A549 (cell line): ENCODE measurements around the gene FILIP1L. TPM values are rescaled to one million over a fixed set of nuclear protein-coding genes. Genes with fewer than 3 reads are reported as not detected.

Source experiments
- ATAC-seq, 2 experiments: fragments of 200-7000 bp in 1 of 2; fragments of >200 bp in 1 of 2; cut with Nextera tagmentation in 1 of 2; cut with Tn5 transposase in 1 of 2; 3 replicates each; pipeline versions ENCODE4 v1.8.0 to v1.9.1; 2018 to 2020; ENCODE audit warnings: mild to moderate bottlenecking in 1 of 2, moderate library complexity in 1 of 2
- CTCF ChIA-PET: fragments of 300-600 bp; sonication (Branson Sonifier 250); formaldehyde crosslinking; extraction: SDS; loops from one replicate; lab custom pipeline; 2021; ENCODE audit warnings: antibody characterized with exemption, inconsistent platforms; lab: Yijun Ruan, JAX
- POLR2A ChIA-PET: fragments of 350-600 bp; formaldehyde crosslinking; extraction: SDS; loops from one replicate; lab custom pipeline; 2021; ENCODE audit warnings: antibody characterized with exemption, inconsistent platforms; lab: Yijun Ruan, JAX
- DNase-seq, 2 experiments: peaks; one replicate each; pipeline versions ENCODE4 v3.0.0 to v3.0.0-alpha.2; 2011 to 2016; ENCODE audit warnings: low read depth in 1 of 2, low spot score in 1 of 2
- FAIRE-seq: peaks from 2 replicates; lab custom pipeline; 2011; peaks lifted over from hg19 to GRCh38; lab: Jason Lieb, UNC
- H3K27ac ChIP-seq, 2 experiments: fragments of >200 bp; sonication (Bioruptor Twin); formaldehyde crosslinking; 3 replicates each; pipeline ENCODE4 v1.5.1; 2016 to 2017
- H3K4me1 ChIP-seq: fragments of >200 bp; sonication (Bioruptor Twin); formaldehyde crosslinking; 3 replicates; pipeline ENCODE4 v1.6.1; 2016
- H3K4me2 ChIP-seq: fragments of >200 bp; sonication (Bioruptor Twin); formaldehyde crosslinking; 3 replicates; pipeline ENCODE4 v1.6.1; 2016
- H3K4me3 ChIP-seq: fragments of >200 bp; sonication (Bioruptor Twin); formaldehyde crosslinking; 3 replicates; pipeline ENCODE4 v1.5.1; 2016
- H3K9me3 ChIP-seq: fragments of >200 bp; sonication (Bioruptor Twin); formaldehyde crosslinking; 3 replicates; pipeline ENCODE4 v1.6.1; 2016
- ATOH8 ChIP-seq: fragments of 250-450 bp; sonication (Bioruptor Pico); IDR thresholded peaks from 2 replicates; pipeline ENCODE4 v1.5.0; 2020; ENCODE audit warnings: low read depth, mild to moderate bottlenecking, moderate library complexity
- BCL3 ChIP-seq: fragments of >200 bp; sonication (Bioruptor Twin); formaldehyde crosslinking; IDR thresholded peaks from 3 replicates; pipeline ENCODE4 v1.6.1; 2016
- CBX8 ChIP-seq: fragments of 200-600 bp; sonication (generic); IDR thresholded peaks from 2 replicates; pipeline ENCODE4 v1.6.1; 2016
- CEBPB ChIP-seq, 2 experiments: fragments of >200 bp in 1 of 2; sonication (Bioruptor Twin) in 1 of 2; formaldehyde crosslinking in 1 of 2; IDR thresholded peaks; 2 replicates each; pipeline ENCODE4 v1.6.1; 2012 to 2016
- CHD2 ChIP-seq: fragments of 150-350 bp; IDR thresholded peaks from 2 replicates; pipeline ENCODE4 v1.6.1; 2014; ENCODE audit warnings: low read length; ENCODE audit not compliant: partially characterized antibody
- CTCF ChIP-seq: fragments of >200 bp; sonication (Bioruptor Twin); formaldehyde crosslinking; IDR thresholded peaks from 3 replicates; pipeline ENCODE4 v1.5.1; 2016
- E2F6 ChIP-seq: IDR thresholded peaks from 2 replicates; pipeline ENCODE4 v1.6.1; 2012; ENCODE audit warnings: low read depth, borderline replicate concordance
- FOSB ChIP-seq: fragments of 250-450 bp; sonication (Bioruptor Pico); IDR thresholded peaks from 2 replicates; pipeline ENCODE4 v1.5.0; 2020; ENCODE audit warnings: mild to moderate bottlenecking, moderate library complexity
- FOXS1 ChIP-seq: fragments of 250-450 bp; sonication (Bioruptor Pico); IDR thresholded peaks from 2 replicates; pipeline ENCODE4 v1.5.0; 2020; ENCODE audit warnings: mild to moderate bottlenecking, moderate library complexity
- GATA3 ChIP-seq: IDR thresholded peaks from 2 replicates; pipeline ENCODE4 v1.6.1; 2012; ENCODE audit warnings: borderline replicate concordance
- KDM1A ChIP-seq: fragments of 200-600 bp; sonication (generic); IDR thresholded peaks from 2 replicates; pipeline ENCODE4 v1.6.1; 2016; ENCODE audit warnings: low read depth, mild to moderate bottlenecking
- MAFK ChIP-seq: fragments of 450-650 bp; IDR thresholded peaks from 2 replicates; pipeline ENCODE4 v1.6.1; 2014; ENCODE audit not compliant: partially characterized antibody
- RCOR1 ChIP-seq: fragments of 150-350 bp; IDR thresholded peaks from 2 replicates; pipeline ENCODE4 v1.6.1; 2014; ENCODE audit warnings: antibody characterized with exemption, low read length, low read depth
- SMC3 ChIP-seq: fragments of >200 bp; sonication (Bioruptor Twin); formaldehyde crosslinking; IDR thresholded peaks from 3 replicates; pipeline ENCODE4 v1.6.1; 2018; ENCODE audit warnings: inconsistent platforms
- WGBS: methylation state at CpG from one replicate; pipeline ENCODE4 v1.1.6; 2017; ENCODE audit errors: missing lambda C conversion rate; 5-methylcytosine and 5-hydroxymethylcytosine counted together
- polyA plus RNA-seq, 4 experiments: library from polyadenylated mRNA; depleted of rRNA in 3 of 4; stranded (reverse); fragments of >200 nt; fragmentation: RNase III in 1 of 4; extraction: RNeasy Plus Mini Kit Qiagen cat#74134 plus additional on column Dnase treatment in 1 of 4; gene quantifications; 2 replicates in 3 of 4; 3 replicates in 1 of 4; pipeline ENCODE4 v1.2.3, GENCODE V29; 2011 to 2017
- TF ChIP-seq, protein P1 (sequence below): fragments of 150-350 bp; IDR thresholded peaks from 2 replicates; pipeline ENCODE4 v1.6.1; 2014; ENCODE audit warnings: low read depth, mild to moderate bottlenecking, low read length
- TF ChIP-seq, protein P2 (sequence below): IDR thresholded peaks from 2 replicates; pipeline ENCODE4 v1.6.1; 2012
- TF ChIP-seq, protein P3 (sequence below): fragments of 450-650 bp; IDR thresholded peaks from 2 replicates; pipeline ENCODE4 v1.6.1; 2014; ENCODE audit warnings: antibody characterized with exemption

Gene FILIP1L
- polyA plus RNA-seq, 2 of the 4 experiments (the other 2 are of a cell fraction): 0.19 to 0.45 TPM

- TF ChIP-seq, protein P1, sequence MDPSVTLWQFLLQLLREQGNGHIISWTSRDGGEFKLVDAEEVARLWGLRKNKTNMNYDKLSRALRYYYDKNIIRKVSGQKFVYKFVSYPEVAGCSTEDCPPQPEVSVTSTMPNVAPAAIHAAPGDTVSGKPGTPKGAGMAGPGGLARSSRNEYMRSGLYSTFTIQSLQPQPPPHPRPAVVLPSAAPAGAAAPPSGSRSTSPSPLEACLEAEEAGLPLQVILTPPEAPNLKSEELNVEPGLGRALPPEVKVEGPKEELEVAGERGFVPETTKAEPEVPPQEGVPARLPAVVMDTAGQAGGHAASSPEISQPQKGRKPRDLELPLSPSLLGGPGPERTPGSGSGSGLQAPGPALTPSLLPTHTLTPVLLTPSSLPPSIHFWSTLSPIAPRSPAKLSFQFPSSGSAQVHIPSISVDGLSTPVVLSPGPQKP: no peak
- TF ChIP-seq CTCF (no peak), MAFK (peak; percentile 86), GATA3 (no peak), FOSB (CRISPR knock-in tag) (no peak)
- TF ChIP-seq, all 56 proteins: peak for 1
- Histone ChIP-seq H3K4me2 (no peak overlapping the region), H3K4me3 (no peak overlapping the region), H3K4me1 (peaks cover 9% of the 10 kb centered on the region), H3K9me3 (no peaks in the 10 kb centered on the region), H3K27ac (no peak overlapping the region)
- CTCF ChIA-PET: interaction anchor here (1.0 to 8.4 kb wide), 4 partner anchors 9 to 437 kb away, joined by 3 to 118 read pairs (median 8); no protein-coding TSS in a partner anchor
- FAIRE-seq (no peak), DNase-seq (no peak), ATAC-seq (no peak)
- POLR2A ChIA-PET: no interaction called here
- WGBS: 85% methylated on average over 3 of the region's 3 CpGs
Measured at GRCh38 chr3:99829844-99830243, 284.5 kb downstream of the FILIP1L start.

DNA sequence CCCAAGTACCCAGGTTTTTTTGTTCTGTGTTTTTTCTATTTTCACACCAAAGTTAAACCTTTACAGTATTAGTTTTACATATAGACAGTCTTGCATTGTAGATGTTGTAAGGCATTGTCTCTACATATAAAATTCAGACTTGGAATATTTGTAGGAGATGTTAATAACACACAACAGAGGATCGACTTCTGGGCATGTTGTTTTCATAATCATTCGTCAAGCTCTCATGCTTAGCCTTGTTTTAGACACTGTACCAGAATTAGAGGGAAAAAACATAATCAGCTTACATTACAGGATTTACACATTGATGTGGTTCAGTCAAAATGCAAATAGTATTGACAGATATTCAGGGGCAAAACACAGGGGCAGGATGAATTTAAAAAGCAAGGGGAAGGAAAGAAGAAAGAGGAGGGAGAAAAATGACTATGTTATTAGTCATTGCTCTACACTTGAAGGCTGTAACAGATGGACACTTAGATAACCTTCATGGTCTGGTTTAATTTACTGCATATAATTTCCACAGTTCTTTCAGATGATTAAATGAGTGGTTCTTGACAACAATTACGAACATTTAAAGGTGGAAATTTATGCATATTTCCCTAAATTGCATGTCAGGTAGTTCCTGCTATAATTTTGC, 289.2 kb downstream of the FILIP1L start:
- TF ChIP-seq GATA3 (peak; percentile 53; the same call in 1 of the 2 replicates), CHD2 (no peak), CTCF (no peak)
- H3K4me1 ChIP-seq: peaks cover 17% of the 10 kb centered on the region
- peak overlapping the region; percentile 32; the same call in 2 of the 3 replicates for H3K4me2 ChIP-seq
- ChIA-PET CTCF (interaction anchor here (1.2 to 4.1 kb wide), 2 partner anchors 19 to 429 kb away, joined by 7 to 17 read pairs; no protein-coding TSS in a partner anchor), POLR2A (interaction anchor here (1.0 kb wide), 1 partner anchor 436 kb away, joined by 3 read pairs; the partner anchor contains the start of gene TBC1D23)
- no peak overlapping the region for H3K27ac ChIP-seq
- no peak for DNase-seq
- H3K4me3 ChIP-seq: no peak overlapping the region
- no peak for FAIRE-seq
- no peaks in the 10 kb centered on the region for H3K9me3 ChIP-seq
- WGBS: 53% methylated on average over 3 of the region's 3 CpGs
- peak; percentile 54 to 59; a peak in 4 of 6 replicates for ATAC-seq

- peak in 1 of 2 experiments; percentile 42; a peak in 3 of 6 replicates for ATAC-seq
- H3K4me2 ChIP-seq: no peak overlapping the region
- TF ChIP-seq CEBPB (IDR thresholded peaks at IDR 0.05) (no peak), GATA3 (no peak), BCL3 (no peak), RCOR1 (no peak), FOSB (CRISPR knock-in tag) (no peak), E2F6 (no peak), ATOH8 (CRISPR knock-in tag) (no peak), FOXS1 (CRISPR knock-in tag) (no peak), KDM1A (no peak), CBX8 (no peak), SMC3 (no peak)
- TF ChIP-seq, protein P2, sequence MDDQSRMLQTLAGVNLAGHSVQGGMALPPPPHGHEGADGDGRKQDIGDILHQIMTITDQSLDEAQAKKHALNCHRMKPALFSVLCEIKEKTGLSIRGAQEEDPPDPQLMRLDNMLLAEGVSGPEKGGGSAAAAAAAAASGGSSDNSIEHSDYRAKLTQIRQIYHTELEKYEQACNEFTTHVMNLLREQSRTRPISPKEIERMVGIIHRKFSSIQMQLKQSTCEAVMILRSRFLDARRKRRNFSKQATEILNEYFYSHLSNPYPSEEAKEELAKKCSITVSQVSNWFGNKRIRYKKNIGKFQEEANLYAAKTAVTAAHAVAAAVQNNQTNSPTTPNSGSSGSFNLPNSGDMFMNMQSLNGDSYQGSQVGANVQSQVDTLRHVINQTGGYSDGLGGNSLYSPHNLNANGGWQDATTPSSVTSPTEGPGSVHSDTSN: no peak
- TF ChIP-seq, protein P3, sequence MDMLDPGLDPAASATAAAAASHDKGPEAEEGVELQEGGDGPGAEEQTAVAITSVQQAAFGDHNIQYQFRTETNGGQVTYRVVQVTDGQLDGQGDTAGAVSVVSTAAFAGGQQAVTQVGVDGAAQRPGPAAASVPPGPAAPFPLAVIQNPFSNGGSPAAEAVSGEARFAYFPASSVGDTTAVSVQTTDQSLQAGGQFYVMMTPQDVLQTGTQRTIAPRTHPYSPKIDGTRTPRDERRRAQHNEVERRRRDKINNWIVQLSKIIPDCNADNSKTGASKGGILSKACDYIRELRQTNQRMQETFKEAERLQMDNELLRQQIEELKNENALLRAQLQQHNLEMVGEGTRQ: no peak
Measured at GRCh38 chr3:99823723-99824711, 290.3 kb downstream of the FILIP1L start.

More at GRCh38 chr3:99823723-99824711, 290.3 kb downstream of the FILIP1L start:
- ChIA-PET POLR2A (interaction anchor here (1.0 to 1.3 kb wide), 3 partner anchors 26 to 437 kb away, joined by 3 to 5 read pairs (median 3); partner anchors contain the start of gene TBC1D23), CTCF (interaction anchor here (1.2 to 4.1 kb wide), 5 partner anchors 8 to 437 kb away, joined by 4 to 30 read pairs (median 8); partner anchors contain the start of gene TBC1D23)
- H3K27ac ChIP-seq: no peak overlapping the region
- FAIRE-seq (no peak), DNase-seq (no peak)
- 85% methylated on average over 14 of the region's 14 CpGs for whole genome bisulfite sequencing
- H3K4me1 ChIP-seq: peaks cover 17% of the 10 kb centered on the region
- no peaks in the 10 kb centered on the region for H3K9me3 ChIP-seq
- H3K4me3 ChIP-seq: no peak overlapping the region
